ENCODE results near the gene CLDN6.

DNA sequence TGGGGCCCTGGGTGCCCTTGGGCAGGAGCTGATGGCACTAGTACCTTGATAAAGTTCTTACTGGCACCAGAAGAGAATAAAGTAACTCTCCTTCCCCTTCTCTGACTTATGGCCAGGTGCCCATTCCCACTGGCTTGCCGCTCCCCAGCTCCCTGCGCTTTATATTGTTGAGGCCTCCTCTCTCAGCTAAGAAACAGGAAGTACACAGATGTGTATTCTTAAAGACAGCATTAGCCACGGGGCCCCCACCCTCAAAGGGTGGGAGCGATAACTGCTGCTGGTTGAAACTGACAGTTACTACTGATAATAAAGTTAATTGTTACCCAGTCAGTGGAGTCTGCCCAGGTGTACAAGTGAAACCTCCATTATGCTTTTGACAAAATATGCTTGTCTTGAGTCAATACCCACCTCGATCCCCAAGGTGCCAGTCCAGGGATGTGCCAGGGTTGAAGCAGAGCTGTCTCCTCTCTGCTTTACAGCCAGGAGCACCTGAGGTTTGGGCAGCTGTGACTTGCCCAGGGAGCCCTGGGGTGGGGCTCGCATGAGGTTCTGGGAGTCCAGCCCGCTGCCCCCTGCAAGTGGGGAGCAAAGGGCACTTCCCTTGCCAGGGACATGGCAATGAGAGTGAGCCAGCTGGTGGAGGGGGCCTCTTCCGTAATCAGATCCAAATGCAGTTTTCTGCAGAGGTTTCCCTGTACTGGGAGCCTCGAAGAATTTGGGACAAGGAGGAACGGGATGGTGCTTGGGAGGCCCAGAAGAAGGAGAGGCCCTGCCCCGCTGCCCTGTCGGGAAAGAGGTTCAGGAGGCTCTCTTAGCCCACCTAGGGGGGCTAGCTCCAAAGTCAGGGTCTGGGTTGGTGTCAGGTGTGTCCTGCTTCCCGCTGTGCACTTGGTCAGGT lies 10.7 kb downstream of the CLDN6 start:
- TF ChIP-seq EP300 (IDR thresholded peaks at IDR 0.05) (no peak), CTCF (IDR thresholded peaks at IDR 0.05) (no peak), POLR2AphosphoS5 (IDR thresholded peaks at IDR 0.05) (no peak)

All from stomach (tissue), 4 donors.